ENCODE data around the gene LRRC36.

LRRC36 gene

GRCh38 chr16:67278773-67279295 lies 47.8 kb upstream of the LRRC36 start:
- Histone ChIP-seq H3K9ac (ENCODE audit: low read length) (peak overlapping the region; percentile 80), H3K4me2 (ENCODE audit: low read depth, low read length) (peak overlapping the region; percentile 97), H3K27me3 (replicated peaks; ENCODE audit: insufficient read depth, low read length) (no peaks in the 10 kb centered on the region), H2AFZ (ENCODE audit: low read length) (peak overlapping the region; percentile 78), H3K36me3 (replicated peaks; ENCODE audit: insufficient read depth, low read length) (no peaks in the 10 kb centered on the region), H3K9me2 (replicated peaks; ENCODE audit: insufficient read depth, low read length) (no peaks in the 10 kb centered on the region), H3K27ac (ENCODE audit: low read length) (no peak overlapping the region), H3K79me2 (ENCODE audit: low read length) (peaks cover 14% of the 10 kb centered on the region), H3K9me3 (replicated peaks; ENCODE audit: insufficient read depth, low read length) (no peaks in the 10 kb centered on the region), H3F3A (ENCODE audit: insufficient read depth, low read length) (no peaks in the 10 kb centered on the region), H4K20me1 (ENCODE audit: insufficient read depth, low read length) (no peaks in the 10 kb centered on the region), H3K4me1 (ENCODE audit: low read length) (peaks cover 5% of the 10 kb centered on the region; the same call in 1 of the 2 replicates), H3K4me3 (ENCODE audit: low read length) (peak overlapping the region; percentile 89)
- no peak for DNase-seq
- TF ChIP-seq EZH2 (optimal IDR thresholded peaks at IDR 0.05; ENCODE audit: low read depth, low read length) (no peak), CTCF (IDR thresholded peaks at IDR 0.05; ENCODE audit: low read length) (peak; percentile 64), EZH2phosphoT487 (IDR thresholded peaks at IDR 0.05; ENCODE audit: low read length) (no peak)

- Histone ChIP-seq H3K27ac (ENCODE audit: low read length) (no peak within 1 kb of the TSS), H3K9ac (ENCODE audit: low read length) (peak within 1 kb of the TSS; percentile 80), H3K9me2 (replicated peaks; ENCODE audit: insufficient read depth, low read length) (no peaks in the 10 kb centered on the region), H3K4me1 (ENCODE audit: low read length) (peaks cover 5% of the 10 kb centered on the region; the same call in 1 of the 2 replicates), H4K20me1 (ENCODE audit: insufficient read depth, low read length) (no peaks in the 10 kb centered on the region), H3K36me3 (replicated peaks; ENCODE audit: insufficient read depth, low read length) (no peaks in the 10 kb centered on the region), H3K27me3 (replicated peaks; ENCODE audit: insufficient read depth, low read length) (no peaks in the 10 kb centered on the region), H2AFZ (ENCODE audit: low read length) (peak within 1 kb of the TSS; percentile 85), H3K4me2 (ENCODE audit: low read depth, low read length) (peak within 1 kb of the TSS; percentile 97), H3K4me3 (ENCODE audit: low read length) (peak within 1 kb of the TSS; percentile 89), H3K9me3 (replicated peaks; ENCODE audit: insufficient read depth, low read length) (no peaks in the 10 kb centered on the region), H3F3A (ENCODE audit: insufficient read depth, low read length) (no peaks in the 10 kb centered on the region), H3K79me2 (ENCODE audit: low read length) (peaks cover 14% of the 10 kb centered on the region)
- TF ChIP-seq CTCF (IDR thresholded peaks at IDR 0.05; ENCODE audit: low read length) (peak; percentile 67), EZH2phosphoT487 (IDR thresholded peaks at IDR 0.05; ENCODE audit: low read length) (no peak)
- DNase-seq, result peak; percentile 87
Observed at GRCh38 chr16:67279296-67280089, 47.1 kb upstream of the LRRC36 start, which contains the start of gene PLEKHG4. TSS of gene PLEKHG4 (plus strand) at chr16:67279532. CDS start at chr16:67280045, 513 bp downstream.

DNA sequence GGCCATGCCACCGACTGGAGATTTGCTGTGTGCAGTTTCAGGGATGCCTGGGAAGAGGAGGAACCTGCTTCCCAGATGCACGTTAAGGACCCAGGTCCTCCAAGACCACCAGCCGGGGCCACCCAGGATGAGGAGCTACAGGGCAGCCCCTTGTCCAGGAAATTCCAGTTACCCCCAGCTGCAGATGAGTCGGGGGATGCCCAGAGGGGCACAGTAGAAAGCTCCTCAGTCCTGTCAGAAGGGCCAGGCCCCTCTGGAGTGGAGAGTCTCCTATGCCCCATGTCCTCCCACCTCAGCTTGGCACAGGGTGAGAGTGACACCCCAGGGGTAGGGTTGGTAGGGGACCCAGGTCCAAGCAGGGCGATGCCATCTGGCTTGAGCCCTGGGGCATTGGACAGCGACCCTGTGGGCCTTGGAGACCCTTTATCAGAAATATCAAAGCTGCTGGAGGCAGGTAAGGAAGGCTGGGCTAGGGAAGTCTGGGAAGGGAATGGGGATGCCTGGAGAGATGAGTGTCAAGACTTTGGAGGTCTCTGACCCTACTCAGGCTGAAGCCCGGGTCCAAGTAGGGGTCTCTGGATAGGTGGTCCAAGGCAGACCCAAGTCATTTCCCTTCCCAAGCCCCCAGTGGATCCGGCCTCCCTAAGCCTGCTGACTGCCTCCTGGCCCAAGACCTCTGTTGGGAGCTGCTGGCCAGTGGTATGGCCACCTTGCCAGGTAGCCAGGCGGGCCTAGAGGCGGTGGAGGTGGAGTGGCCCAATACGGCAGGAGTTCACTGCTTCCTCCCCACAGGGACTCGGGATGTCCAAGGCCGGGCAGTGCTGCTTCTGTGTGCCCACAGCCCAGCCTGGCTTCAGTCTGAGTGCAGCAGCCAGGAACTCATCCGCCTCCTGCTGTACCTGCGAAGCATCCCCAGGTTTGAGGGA lies 46.3 kb upstream of the LRRC36 start:
- DNase-seq, result no peak
- peaks cover 14% of the 10 kb centered on the region for H3K79me2 ChIP-seq (ENCODE audit: low read length)
- peak overlapping the region; percentile 85 for H2AFZ ChIP-seq (ENCODE audit: low read length)
- no peaks in the 10 kb centered on the region for H3F3A ChIP-seq (ENCODE audit: insufficient read depth, low read length)
- H3K36me3 ChIP-seq (replicated peaks; ENCODE audit: insufficient read depth, low read length), result no peaks in the 10 kb centered on the region
- TF ChIP-seq EZH2 (optimal IDR thresholded peaks at IDR 0.05; ENCODE audit: low read depth, low read length), result no peak
- TF ChIP-seq EZH2phosphoT487 (IDR thresholded peaks at IDR 0.05; ENCODE audit: low read length), result no peak
- TF ChIP-seq CTCF (IDR thresholded peaks at IDR 0.05; ENCODE audit: low read length), result no peak
- no peaks in the 10 kb centered on the region for H3K27me3 ChIP-seq (replicated peaks; ENCODE audit: insufficient read depth, low read length)
- H3K9me2 ChIP-seq (replicated peaks; ENCODE audit: insufficient read depth, low read length), result no peaks in the 10 kb centered on the region
- H3K4me2 ChIP-seq (ENCODE audit: low read depth, low read length), result no peak overlapping the region; the same call in 1 of the 2 replicates
- H3K4me3 ChIP-seq (ENCODE audit: low read length), result no peak overlapping the region
- no peak overlapping the region for H3K27ac ChIP-seq (ENCODE audit: low read length)
- peaks cover 5% of the 10 kb centered on the region; the same call in 1 of the 2 replicates for H3K4me1 ChIP-seq (ENCODE audit: low read length)
- no peaks in the 10 kb centered on the region for H3K9me3 ChIP-seq (replicated peaks; ENCODE audit: insufficient read depth, low read length)
- H3K9ac ChIP-seq (ENCODE audit: low read length), result no peak overlapping the region
- H4K20me1 ChIP-seq (ENCODE audit: insufficient read depth, low read length), result no peaks in the 10 kb centered on the region
